ENCODE measurements around the gene EPHA6. TPM values are rescaled to one million over a fixed set of nuclear protein-coding genes. Genes with fewer than 3 reads are reported as not detected.

Gene EPHA6
- total RNA-seq, 1 experiment from 2014 or later: 1.2 TPM

DNA sequence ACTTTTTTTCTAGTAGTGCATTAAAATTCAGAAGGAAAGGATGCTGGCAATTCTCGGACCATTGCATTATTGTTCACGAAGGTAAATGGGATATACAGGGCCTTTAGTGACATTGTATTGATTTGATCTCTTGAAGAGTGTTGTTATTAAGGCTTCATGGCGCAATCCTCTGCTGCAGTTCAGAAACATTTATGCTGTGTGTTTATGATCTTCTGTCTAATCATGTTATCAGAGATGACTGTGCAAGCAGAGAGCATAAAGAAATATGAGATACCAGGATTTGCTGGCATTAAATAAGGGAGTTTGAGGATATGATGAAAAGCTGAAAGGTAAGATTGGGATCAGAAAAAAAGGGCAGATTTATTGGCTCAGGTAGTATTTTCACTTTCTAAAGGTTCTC lies 180.6 kb downstream of the EPHA6 start:
- no peak overlapping the region for H2AFZ ChIP-seq
- H3K4me3 ChIP-seq: no peak overlapping the region
- H3K36me3 ChIP-seq (ENCODE audit: low read depth): no peaks in the 10 kb centered on the region
- no peak overlapping the region for H3K27ac ChIP-seq
- no TSS peak for BruUV-seq (replicated peaks)
- H3K4me2 ChIP-seq: no peak overlapping the region
- DNase-seq: no peak
- ChIA-PET CTCF (no interaction called here), POLR2A (ENCODE audit: unreplicated experiment) (no interaction called here)
- H3K27me3 ChIP-seq (ENCODE audit: insufficient read depth, low read depth): no peaks in the 10 kb centered on the region
- TF ChIP-seq, protein P1, sequence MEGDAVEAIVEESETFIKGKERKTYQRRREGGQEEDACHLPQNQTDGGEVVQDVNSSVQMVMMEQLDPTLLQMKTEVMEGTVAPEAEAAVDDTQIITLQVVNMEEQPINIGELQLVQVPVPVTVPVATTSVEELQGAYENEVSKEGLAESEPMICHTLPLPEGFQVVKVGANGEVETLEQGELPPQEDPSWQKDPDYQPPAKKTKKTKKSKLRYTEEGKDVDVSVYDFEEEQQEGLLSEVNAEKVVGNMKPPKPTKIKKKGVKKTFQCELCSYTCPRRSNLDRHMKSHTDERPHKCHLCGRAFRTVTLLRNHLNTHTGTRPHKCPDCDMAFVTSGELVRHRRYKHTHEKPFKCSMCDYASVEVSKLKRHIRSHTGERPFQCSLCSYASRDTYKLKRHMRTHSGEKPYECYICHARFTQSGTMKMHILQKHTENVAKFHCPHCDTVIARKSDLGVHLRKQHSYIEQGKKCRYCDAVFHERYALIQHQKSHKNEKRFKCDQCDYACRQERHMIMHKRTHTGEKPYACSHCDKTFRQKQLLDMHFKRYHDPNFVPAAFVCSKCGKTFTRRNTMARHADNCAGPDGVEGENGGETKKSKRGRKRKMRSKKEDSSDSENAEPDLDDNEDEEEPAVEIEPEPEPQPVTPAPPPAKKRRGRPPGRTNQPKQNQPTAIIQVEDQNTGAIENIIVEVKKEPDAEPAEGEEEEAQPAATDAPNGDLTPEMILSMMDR (conservative IDR thresholded peaks at IDR 0.05): no peak
- no peak for TF ChIP-seq EZH2 (IDR thresholded peaks at IDR 0.05; ENCODE audit: low read depth)
- H3K4me1 ChIP-seq (replicated peaks; ENCODE audit: insufficient read depth): no peaks in the 10 kb centered on the region
- H3K79me2 ChIP-seq (ENCODE audit: low read depth): no peaks in the 10 kb centered on the region
- no peaks in the 10 kb centered on the region for H4K20me1 ChIP-seq (ENCODE audit: insufficient read depth)
- H3K9me2 ChIP-seq (ENCODE audit: insufficient read depth): no peaks in the 10 kb centered on the region; the same call in 1 of the 2 replicates
- no peaks in the 10 kb centered on the region for H3F3A ChIP-seq (ENCODE audit: insufficient read depth, low read depth)
- H3K9me3 ChIP-seq (ENCODE audit: insufficient read depth, low read depth): no peaks in the 10 kb centered on the region
- intact Hi-C loops (cut with micrococcal nuclease; ENCODE audit: unreplicated experiment): no loop called here

DNA sequence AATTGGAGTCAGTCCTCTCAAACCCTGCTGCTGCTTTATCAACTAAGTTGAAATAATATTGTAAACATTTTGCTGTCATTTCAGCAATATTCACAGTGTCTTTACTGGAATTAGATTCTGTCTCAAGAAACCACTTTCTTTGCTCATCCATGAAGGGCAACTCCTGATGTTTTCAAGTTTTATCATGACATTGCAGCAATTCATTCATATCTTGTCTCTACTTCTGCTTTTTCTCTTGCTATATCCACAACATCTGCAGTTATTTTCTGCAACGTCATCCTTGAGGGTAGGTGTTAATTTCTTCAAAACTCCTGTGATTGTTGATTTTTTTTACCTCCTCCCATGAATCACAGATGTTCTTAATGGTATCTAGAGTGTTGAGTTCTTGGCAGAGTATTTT lies 181.6 kb downstream of the EPHA6 start:
- CTCF ChIA-PET: no interaction called here

DNA sequence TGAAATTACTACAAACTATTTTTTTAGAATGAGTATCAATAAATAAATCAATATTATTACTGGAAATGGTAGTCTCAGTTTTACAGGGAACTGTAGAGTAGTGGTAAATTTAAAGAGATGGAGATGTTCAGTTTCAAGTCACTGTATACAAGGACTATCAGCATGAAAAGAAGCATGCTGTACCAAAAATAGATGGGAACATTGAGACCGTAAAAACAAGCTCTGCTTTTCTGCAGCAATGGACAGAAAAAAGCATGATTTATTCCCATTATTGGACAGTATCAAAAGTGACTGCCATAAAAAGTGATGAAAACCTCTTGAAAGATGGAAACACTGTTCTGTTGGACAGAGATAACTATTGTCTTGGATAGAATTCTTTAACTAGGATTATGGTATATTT lies 187.2 kb downstream of the EPHA6 start:
- ChIA-PET POLR2A (ENCODE audit: unreplicated experiment) (no interaction called here), CTCF (no interaction called here)
- BruUV-seq (replicated peaks): no TSS peak
- Histone ChIP-seq H3K79me2 (ENCODE audit: low read depth) (no peaks in the 10 kb centered on the region), H4K20me1 (ENCODE audit: insufficient read depth) (no peaks in the 10 kb centered on the region), H3K9me3 (ENCODE audit: insufficient read depth, low read depth) (no peaks in the 10 kb centered on the region), H2AFZ (no peak overlapping the region), H3K27me3 (ENCODE audit: insufficient read depth, low read depth) (no peaks in the 10 kb centered on the region), H3F3A (ENCODE audit: insufficient read depth, low read depth) (no peaks in the 10 kb centered on the region), H3K4me3 (no peak overlapping the region), H3K4me1 (replicated peaks; ENCODE audit: insufficient read depth) (no peaks in the 10 kb centered on the region), H3K36me3 (ENCODE audit: low read depth) (no peaks in the 10 kb centered on the region), H3K9me2 (ENCODE audit: insufficient read depth) (peaks cover 3% of the 10 kb centered on the region; the same call in 1 of the 2 replicates), H3K27ac (no peak overlapping the region), H3K4me2 (no peak overlapping the region)
- no peak for DNase-seq
- TF ChIP-seq, protein P1 (conservative IDR thresholded peaks at IDR 0.05): no peak
- no peak for TF ChIP-seq EZH2 (IDR thresholded peaks at IDR 0.05; ENCODE audit: low read depth)
- intact Hi-C loops (cut with micrococcal nuclease; ENCODE audit: unreplicated experiment): no loop called here

More for the DNA sequence above, 181.6 kb downstream of the EPHA6 start:
- Histone ChIP-seq H3K36me3 (ENCODE audit: low read depth) (no peaks in the 10 kb centered on the region), H3K4me3 (no peak overlapping the region), H3K4me1 (replicated peaks; ENCODE audit: insufficient read depth) (no peaks in the 10 kb centered on the region), H2AFZ (no peak overlapping the region), H4K20me1 (ENCODE audit: insufficient read depth) (no peaks in the 10 kb centered on the region), H3K79me2 (ENCODE audit: low read depth) (no peaks in the 10 kb centered on the region), H3K9me3 (ENCODE audit: insufficient read depth, low read depth) (no peaks in the 10 kb centered on the region), H3K27me3 (ENCODE audit: insufficient read depth, low read depth) (no peaks in the 10 kb centered on the region), H3K4me2 (no peak overlapping the region), H3K9me2 (ENCODE audit: insufficient read depth) (no peaks in the 10 kb centered on the region; the same call in 1 of the 2 replicates), H3F3A (ENCODE audit: insufficient read depth, low read depth) (no peaks in the 10 kb centered on the region), H3K27ac (no peak overlapping the region)
- BruUV-seq (replicated peaks): no TSS peak
- DNase-seq: no peak
- POLR2A ChIA-PET (ENCODE audit: unreplicated experiment): no interaction called here
- TF ChIP-seq EZH2 (IDR thresholded peaks at IDR 0.05; ENCODE audit: low read depth): no peak
- TF ChIP-seq, protein P1 (conservative IDR thresholded peaks at IDR 0.05): no peak
- intact Hi-C loops (cut with micrococcal nuclease; ENCODE audit: unreplicated experiment): no loop called here
